Measurements from ENCODE around the gene ADGRL1.

Gene ADGRL1

DNA sequence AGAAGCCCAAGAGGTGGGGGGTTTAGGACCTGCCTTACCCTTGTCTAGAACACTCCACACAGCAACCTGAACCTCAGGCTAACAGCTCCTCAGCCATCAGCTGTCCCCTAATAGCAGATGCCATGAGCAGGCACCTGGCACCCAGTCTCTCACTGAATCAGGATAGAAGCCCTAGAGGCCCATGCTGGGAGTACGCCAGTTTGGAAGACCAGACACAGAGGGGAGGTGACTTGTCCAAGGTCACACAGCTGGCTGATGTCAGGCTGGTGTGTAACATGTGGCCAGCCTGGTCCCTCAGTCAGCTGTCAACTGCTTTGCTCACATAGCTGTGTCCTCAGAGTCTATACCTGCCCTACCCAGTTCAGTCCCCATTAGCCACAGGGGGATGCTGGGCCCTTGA, 102.7 kb downstream of the ADGRL1 start:
- TF ChIP-seq, protein P1, sequence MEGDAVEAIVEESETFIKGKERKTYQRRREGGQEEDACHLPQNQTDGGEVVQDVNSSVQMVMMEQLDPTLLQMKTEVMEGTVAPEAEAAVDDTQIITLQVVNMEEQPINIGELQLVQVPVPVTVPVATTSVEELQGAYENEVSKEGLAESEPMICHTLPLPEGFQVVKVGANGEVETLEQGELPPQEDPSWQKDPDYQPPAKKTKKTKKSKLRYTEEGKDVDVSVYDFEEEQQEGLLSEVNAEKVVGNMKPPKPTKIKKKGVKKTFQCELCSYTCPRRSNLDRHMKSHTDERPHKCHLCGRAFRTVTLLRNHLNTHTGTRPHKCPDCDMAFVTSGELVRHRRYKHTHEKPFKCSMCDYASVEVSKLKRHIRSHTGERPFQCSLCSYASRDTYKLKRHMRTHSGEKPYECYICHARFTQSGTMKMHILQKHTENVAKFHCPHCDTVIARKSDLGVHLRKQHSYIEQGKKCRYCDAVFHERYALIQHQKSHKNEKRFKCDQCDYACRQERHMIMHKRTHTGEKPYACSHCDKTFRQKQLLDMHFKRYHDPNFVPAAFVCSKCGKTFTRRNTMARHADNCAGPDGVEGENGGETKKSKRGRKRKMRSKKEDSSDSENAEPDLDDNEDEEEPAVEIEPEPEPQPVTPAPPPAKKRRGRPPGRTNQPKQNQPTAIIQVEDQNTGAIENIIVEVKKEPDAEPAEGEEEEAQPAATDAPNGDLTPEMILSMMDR (IDR thresholded peaks at IDR 0.05; ENCODE audit: low read depth, low read length): no peak
- DNase-seq (ENCODE audit: low read depth in 2 of 2): no peak
- no peak overlapping the region for H3K4me3 ChIP-seq (replicated peaks in 1 of 2; ENCODE audit: low read depth in 2 of 2, low read length in 2 of 2)

DNA sequence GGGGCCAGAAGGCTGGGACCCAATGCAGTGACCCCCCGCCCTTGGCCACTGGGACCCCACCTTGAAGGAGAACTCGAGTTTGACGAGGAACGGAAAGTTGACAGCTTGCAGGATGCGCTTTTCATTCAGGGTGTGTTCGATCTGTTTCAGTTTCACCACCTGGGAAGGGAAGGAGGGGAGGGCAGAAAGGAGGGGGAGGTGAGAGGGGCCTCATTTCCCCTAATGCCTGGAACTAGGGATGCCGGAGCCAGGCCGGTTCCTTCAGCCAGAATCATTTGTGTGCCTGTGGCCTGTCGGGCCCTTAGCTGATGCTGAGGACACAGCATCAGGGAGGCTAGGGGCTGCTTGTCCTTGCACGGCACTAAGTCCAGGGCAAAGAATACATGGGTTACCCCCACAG, 103.2 kb downstream of the ADGRL1 start:
- DNase-seq (ENCODE audit: low read depth in 2 of 2): no peak
- TF ChIP-seq, protein P1 (IDR thresholded peaks at IDR 0.05; ENCODE audit: low read depth, low read length): no peak
- H3K4me3 ChIP-seq (replicated peaks in 1 of 2; ENCODE audit: low read depth in 2 of 2, low read length in 2 of 2): no peak overlapping the region

DNA sequence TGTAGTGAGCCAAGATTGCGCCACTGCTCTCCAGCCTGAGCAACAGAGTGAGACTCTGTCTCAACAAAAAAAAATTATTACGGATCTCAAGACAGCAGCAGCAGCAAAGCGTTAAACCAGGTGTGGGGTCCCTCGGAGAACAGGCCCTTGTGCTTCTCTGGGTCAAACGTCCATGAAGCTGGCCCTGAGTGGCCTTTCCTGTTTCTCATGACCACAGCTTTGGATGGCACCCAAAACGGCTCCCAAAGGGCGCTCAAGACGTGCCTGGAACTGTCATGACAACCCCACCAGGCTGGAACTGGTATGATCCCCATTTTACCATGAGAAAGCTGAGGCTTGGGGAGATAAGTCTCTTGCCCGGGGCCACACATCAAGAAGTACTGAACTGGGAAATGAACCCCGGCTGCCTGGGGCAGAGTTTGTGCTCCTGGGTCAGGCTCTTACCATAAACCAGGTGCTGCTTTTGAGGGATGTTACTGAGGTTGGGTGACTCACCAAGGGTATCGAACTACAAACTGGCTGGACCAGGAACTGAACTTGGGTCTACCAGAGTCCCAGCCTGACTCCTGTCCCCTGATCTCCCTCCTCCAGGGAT, 103.8 kb downstream of the ADGRL1 start:
- no peak overlapping the region for H3K4me3 ChIP-seq (replicated peaks in 1 of 2; ENCODE audit: low read depth in 2 of 2, low read length in 2 of 2)
- peak; percentile 33 to 39 for DNase-seq (ENCODE audit: low read depth in 2 of 2)
- TF ChIP-seq, protein P1 (IDR thresholded peaks at IDR 0.05; ENCODE audit: low read depth, low read length): no peak

GRCh38 chr19:14101003-14101545, 104.9 kb downstream of the ADGRL1 start:
- no peak for DNase-seq (ENCODE audit: low read depth in 2 of 2)
- H3K4me3 ChIP-seq (replicated peaks in 1 of 2; ENCODE audit: low read depth in 2 of 2, low read length in 2 of 2): no peak overlapping the region
- TF ChIP-seq, protein P1 (IDR thresholded peaks at IDR 0.05; ENCODE audit: low read depth, low read length): no peak
